IPS-18a (cell line): ENCODE data around the gene TNFRSF8.
A peak's percentile ranks its signal among the peaks of the same experiment; 100 is the strongest.

Experiments used
- H3K27ac ChIP-seq: one replicate; pipeline ENCODE4 v1.5.1; 2013; ENCODE audit warnings: low read length
- H3K27me3 ChIP-seq: one replicate; pipeline ENCODE4 v1.6.1; 2013; ENCODE audit warnings: mild to moderate bottlenecking, low read length; ENCODE audit not compliant: control insufficient read depth, insufficient read depth
- H3K36me3 ChIP-seq: one replicate; pipeline ENCODE4 v1.6.1; 2013; ENCODE audit warnings: low read depth, low read length; ENCODE audit not compliant: control insufficient read depth
- H3K4me1 ChIP-seq: one replicate; pipeline ENCODE4 v1.6.1; 2013; ENCODE audit warnings: low read depth, low read length; ENCODE audit not compliant: control insufficient read depth
- H3K4me3 ChIP-seq: one replicate; pipeline ENCODE4 v1.5.1; 2013; ENCODE audit warnings: low read length
- H3K9ac ChIP-seq: one replicate; pipeline ENCODE4 v1.6.1; 2013; ENCODE audit warnings: mild to moderate bottlenecking, low read length, moderate library complexity
- H3K9me3 ChIP-seq: one replicate; pipeline ENCODE4 v1.6.1; 2013; ENCODE audit warnings: low read depth, low read length; ENCODE audit not compliant: control insufficient read depth

TNFRSF8 gene

GRCh38 chr1:12071892-12072291, 8.8 kb downstream of the TNFRSF8 start:
- H3K36me3 ChIP-seq: no peaks in the 10 kb centered on the region
- H3K27me3 ChIP-seq: no peaks in the 10 kb centered on the region
- H3K4me1 ChIP-seq: peaks cover 18% of the 10 kb centered on the region
- H3K9ac ChIP-seq: no peak overlapping the region
- no peak overlapping the region for H3K27ac ChIP-seq
- no peak overlapping the region for H3K4me3 ChIP-seq
- no peaks in the 10 kb centered on the region for H3K9me3 ChIP-seq

GRCh38 chr1:12072741-12073140, 9.6 kb downstream of the TNFRSF8 start:
- no peak overlapping the region for H3K27ac ChIP-seq
- no peaks in the 10 kb centered on the region for H3K36me3 ChIP-seq
- peaks cover 17% of the 10 kb centered on the region for H3K4me1 ChIP-seq
- no peaks in the 10 kb centered on the region for H3K9me3 ChIP-seq
- H3K9ac ChIP-seq: no peak overlapping the region
- H3K27me3 ChIP-seq: no peaks in the 10 kb centered on the region
- H3K4me3 ChIP-seq: no peak overlapping the region

DNA sequence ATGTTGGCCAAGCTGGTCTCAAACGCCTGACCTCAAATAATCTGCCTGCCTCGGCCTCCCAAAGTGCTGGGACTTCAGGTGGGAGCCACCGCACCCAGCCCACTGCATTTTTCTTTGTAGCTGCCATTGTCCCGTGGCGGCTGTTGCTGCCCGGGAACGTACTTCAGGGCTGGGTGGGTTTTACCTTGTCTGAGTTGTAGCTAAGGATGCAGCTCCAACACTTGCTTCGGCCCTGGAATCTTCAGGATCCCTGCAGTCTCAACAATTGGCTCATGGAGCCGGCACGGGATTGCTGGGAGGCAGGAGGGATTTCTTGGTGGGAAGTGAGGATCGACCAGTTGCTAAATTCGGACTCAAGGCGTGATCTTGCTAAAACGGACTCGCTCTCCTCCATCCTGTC, 10.7 kb downstream of the TNFRSF8 start:
- H3K9me3 ChIP-seq: no peaks in the 10 kb centered on the region
- H3K9ac ChIP-seq: no peak overlapping the region
- no peaks in the 10 kb centered on the region for H3K36me3 ChIP-seq
- no peak overlapping the region for H3K4me3 ChIP-seq
- no peaks in the 10 kb centered on the region for H3K27me3 ChIP-seq
- no peak overlapping the region for H3K27ac ChIP-seq
- H3K4me1 ChIP-seq: peaks cover 9% of the 10 kb centered on the region

DNA sequence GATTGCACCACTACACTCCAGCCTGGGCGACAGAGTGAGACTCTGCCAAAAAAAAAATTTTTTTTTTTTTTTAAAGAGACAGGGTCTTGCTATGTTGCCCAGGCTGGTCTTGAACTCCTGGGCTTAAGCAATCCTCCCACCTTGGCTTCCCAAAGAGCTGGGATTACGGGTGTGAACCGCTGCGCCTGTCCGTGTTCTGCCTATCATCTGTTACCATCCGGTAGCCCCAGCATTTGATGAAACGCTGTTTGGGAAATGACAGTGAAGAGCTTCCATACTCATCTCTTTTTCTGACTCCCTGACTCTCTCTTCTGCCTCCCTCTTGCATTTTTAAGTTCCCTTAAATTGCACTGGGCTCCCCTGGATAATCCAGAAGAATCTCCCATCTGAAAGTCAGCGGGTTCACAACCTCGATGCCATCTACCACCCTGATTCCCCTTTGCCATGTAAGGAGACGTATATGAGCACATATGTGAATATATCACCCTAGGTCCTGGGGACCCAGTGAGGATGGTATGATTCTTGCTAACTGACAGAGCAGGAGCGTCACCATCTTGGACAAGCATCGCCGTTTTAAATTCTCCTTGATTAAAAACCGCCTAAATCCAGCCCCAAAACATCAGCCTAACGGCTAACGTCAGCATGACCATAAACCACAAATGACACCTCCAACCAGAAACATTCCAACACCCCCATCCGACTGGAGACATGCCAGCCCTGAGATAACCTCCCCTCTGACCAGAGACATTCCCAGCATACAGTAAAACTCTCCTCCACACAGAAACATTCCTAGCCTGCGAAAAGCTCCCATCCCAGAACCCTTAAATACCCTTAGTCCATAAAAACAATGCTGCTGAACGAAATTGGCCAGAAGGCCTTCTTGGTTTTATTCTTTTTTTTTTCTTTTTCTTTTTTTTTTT, 12.4 kb downstream of the TNFRSF8 start:
- H3K27me3 ChIP-seq: no peaks in the 10 kb centered on the region
- no peaks in the 10 kb centered on the region for H3K36me3 ChIP-seq
- H3K4me1 ChIP-seq: peaks cover 7% of the 10 kb centered on the region
- no peak overlapping the region for H3K9ac ChIP-seq
- no peaks in the 10 kb centered on the region for H3K9me3 ChIP-seq
- no peak overlapping the region for H3K27ac ChIP-seq
- no peak overlapping the region for H3K4me3 ChIP-seq

GRCh38 chr1:12076425-12077005, 13.4 kb downstream of the TNFRSF8 start:
- peaks cover 7% of the 10 kb centered on the region for H3K4me1 ChIP-seq
- no peak overlapping the region for H3K9ac ChIP-seq
- H3K36me3 ChIP-seq: no peaks in the 10 kb centered on the region
- H3K4me3 ChIP-seq: no peak overlapping the region
- no peaks in the 10 kb centered on the region for H3K27me3 ChIP-seq
- no peaks in the 10 kb centered on the region for H3K9me3 ChIP-seq
- H3K27ac ChIP-seq: no peak overlapping the region

DNA sequence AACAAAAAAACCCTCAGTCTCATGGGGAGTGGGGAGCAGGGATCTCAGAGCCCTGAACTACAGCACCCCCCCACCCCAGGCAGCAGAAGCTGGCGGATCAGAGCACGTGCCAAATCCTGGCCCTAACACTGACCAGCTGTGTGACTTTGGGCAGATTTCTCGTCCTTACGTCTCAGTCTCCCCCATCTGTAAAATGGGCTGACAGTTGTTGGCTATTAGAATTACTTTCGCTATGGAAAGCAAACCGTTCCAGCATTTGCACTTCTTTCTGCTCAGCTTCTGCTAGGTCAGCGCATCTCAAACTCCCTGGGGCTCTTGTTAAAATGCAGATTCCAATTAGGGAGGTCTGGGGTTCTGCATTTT, 15.5 kb downstream of the TNFRSF8 start:
- Histone ChIP-seq H3K9me3 (no peaks in the 10 kb centered on the region), H3K27ac (no peak overlapping the region), H3K4me3 (no peak overlapping the region), H3K4me1 (peaks cover 7% of the 10 kb centered on the region), H3K27me3 (no peaks in the 10 kb centered on the region), H3K9ac (no peak overlapping the region), H3K36me3 (no peaks in the 10 kb centered on the region)

DNA sequence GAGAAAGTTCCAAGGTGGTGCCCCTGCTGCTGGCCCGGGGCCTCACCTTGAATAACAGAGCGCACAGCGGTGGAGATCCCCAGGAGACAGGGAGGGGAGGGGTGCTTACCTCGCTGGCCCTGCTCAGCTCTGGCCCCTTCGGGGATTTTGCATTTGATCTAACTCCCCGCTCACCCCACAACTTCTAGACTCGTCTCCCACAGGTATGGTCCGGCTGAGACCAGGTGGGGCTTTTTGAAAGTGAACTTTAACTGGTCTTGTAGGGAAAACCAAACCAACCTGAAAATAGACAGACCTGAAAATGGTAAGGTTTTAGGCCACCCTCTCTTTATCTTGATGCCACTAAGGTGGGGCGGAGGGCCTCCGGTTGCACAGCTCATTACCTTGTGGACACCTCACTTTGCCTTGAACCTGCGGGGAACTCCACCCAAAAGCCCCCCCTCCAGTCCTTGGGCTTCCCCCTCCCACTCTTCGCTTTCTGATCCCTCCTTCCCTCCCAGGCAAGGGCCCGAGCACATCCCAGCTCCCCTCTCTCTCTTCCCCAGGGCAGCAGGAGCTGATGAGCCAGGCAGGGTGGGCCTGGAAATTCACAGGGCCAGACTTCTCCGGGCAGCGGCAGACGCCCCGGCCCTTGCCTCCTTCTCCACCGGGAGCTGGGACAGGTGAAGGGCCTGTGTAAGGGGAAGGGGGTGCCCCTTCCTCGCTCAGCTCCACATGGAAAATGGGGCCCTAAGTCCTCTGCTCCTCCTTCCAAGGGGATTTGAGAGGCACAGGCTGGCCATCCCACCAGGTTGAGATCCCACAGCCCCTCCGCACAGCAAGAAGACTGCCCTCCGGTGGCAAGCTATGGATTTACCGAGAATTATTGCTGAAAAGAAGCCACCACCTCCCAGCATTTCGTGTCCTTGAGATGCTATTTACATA, 16.1 kb downstream of the TNFRSF8 start:
- peak overlapping the region; percentile 12 for H3K9ac ChIP-seq
- H3K36me3 ChIP-seq: no peaks in the 10 kb centered on the region
- H3K27ac ChIP-seq: peak overlapping the region; percentile 62
- H3K4me1 ChIP-seq: peaks cover 7% of the 10 kb centered on the region
- H3K27me3 ChIP-seq: no peaks in the 10 kb centered on the region
- no peaks in the 10 kb centered on the region for H3K9me3 ChIP-seq
- peak overlapping the region; percentile 21 for H3K4me3 ChIP-seq

DNA sequence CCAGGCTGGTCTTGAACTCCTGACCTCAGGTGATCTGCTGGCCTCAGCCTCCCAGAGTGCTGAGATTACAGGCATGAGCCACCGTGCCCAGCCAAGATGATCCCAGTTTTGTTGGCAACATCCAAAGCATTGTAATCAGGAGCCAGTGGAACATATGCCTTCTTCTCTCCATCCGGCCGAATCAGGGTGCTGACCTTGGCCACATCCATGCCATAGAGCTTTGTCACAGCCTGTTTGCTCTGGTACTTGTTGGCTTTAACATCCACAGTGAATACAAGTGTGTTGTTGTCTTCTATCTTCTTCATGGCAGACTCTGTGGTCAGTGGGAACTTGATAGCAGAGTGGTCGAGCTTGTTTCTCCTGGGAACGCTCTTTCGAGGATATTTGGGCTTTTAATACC, 17.1 kb downstream of the TNFRSF8 start:
- H3K4me3 ChIP-seq: no peak overlapping the region
- no peaks in the 10 kb centered on the region for H3K27me3 ChIP-seq
- H3K4me1 ChIP-seq: peaks cover 7% of the 10 kb centered on the region
- no peaks in the 10 kb centered on the region for H3K36me3 ChIP-seq
- H3K9ac ChIP-seq: no peak overlapping the region
- no peaks in the 10 kb centered on the region for H3K9me3 ChIP-seq
- H3K27ac ChIP-seq: no peak overlapping the region

GRCh38 chr1:12080773-12081556, 17.9 kb downstream of the TNFRSF8 start:
- H3K4me1 ChIP-seq: peaks cover 7% of the 10 kb centered on the region
- H3K9ac ChIP-seq: no peak overlapping the region
- H3K27ac ChIP-seq: no peak overlapping the region
- no peaks in the 10 kb centered on the region for H3K27me3 ChIP-seq
- H3K36me3 ChIP-seq: no peaks in the 10 kb centered on the region
- no peaks in the 10 kb centered on the region for H3K9me3 ChIP-seq
- H3K4me3 ChIP-seq: no peak overlapping the region

GRCh38 chr1:12081648-12082396, 18.7 kb downstream of the TNFRSF8 start:
- Histone ChIP-seq H3K27ac (no peak overlapping the region), H3K4me1 (peaks cover 7% of the 10 kb centered on the region), H3K9me3 (no peaks in the 10 kb centered on the region), H3K36me3 (no peaks in the 10 kb centered on the region), H3K4me3 (no peak overlapping the region), H3K27me3 (no peaks in the 10 kb centered on the region), H3K9ac (no peak overlapping the region)
